Gastroesophageal sphincter (tissue), 4 donors: Measurements from ENCODE around the gene SLC4A8. TPM values are rescaled to one million over a fixed set of nuclear protein-coding genes. Genes with fewer than 3 reads are reported as not detected.

ENCODE experiments used
- ATAC-seq: fragments of 150-250 bp; one replicate; pipeline ENCODE4 v1.9.1; 2016; ENCODE audit warnings: mild to moderate bottlenecking, moderate library complexity
- H3K27ac ChIP-seq, 4 donors: fragments of 200-600 bp; sonication (generic) in 3 of 4; 1 replicate in 3 of 4; 2 replicates in 1 of 4; pipeline ENCODE4 v1.5.1; 2016 to 2019
- H3K27me3 ChIP-seq: fragments of 200-600 bp; sonication (generic); one replicate; pipeline ENCODE4 v1.5.1; 2019
- H3K36me3 ChIP-seq, 2 donors: fragments of 200-600 bp; sonication (generic); one replicate each; pipeline ENCODE4 v1.5.1; 2019; ENCODE audit warnings: control low read depth in 1 of 2
- H3K4me1 ChIP-seq, 3 donors: fragments of 200-600 bp; sonication (generic); 1 replicate in 2 of 3; 2 replicates in 1 of 3; pipeline ENCODE4 v1.5.1; 2016 to 2019; ENCODE audit warnings: control low read depth in 2 of 3
- H3K4me3 ChIP-seq, 2 donors: fragments of 200-600 bp; sonication (generic); one replicate each; pipeline ENCODE4 v1.5.1; 2019; ENCODE audit warnings: mild to moderate bottlenecking in 1 of 2, moderate library complexity in 1 of 2
- H3K9me3 ChIP-seq, 3 donors: fragments of 200-600 bp; sonication (generic); one replicate each; pipeline ENCODE4 v1.5.1; 2017 to 2019; ENCODE audit warnings: control low read depth in 2 of 3
- CTCF ChIP-seq, 4 experiments: fragments of 200-600 bp in 2 of 4; fragments of 450-650 bp in 2 of 4; sonication (generic) in 1 of 4; IDR thresholded peaks; one replicate each; pipeline ENCODE4 v1.5.1; 2017 to 2019; ENCODE audit warnings: antibody characterized with exemption in 4 of 4, mild to moderate bottlenecking in 2 of 4, moderate library complexity in 2 of 4
- EP300 ChIP-seq: sonication (generic); formaldehyde crosslinking; IDR thresholded peaks from one replicate; pipeline ENCODE4 v1.6.1; 2017; ENCODE audit warnings: antibody characterized with exemption, mild to moderate bottlenecking
- POLR2A ChIP-seq, 2 donors: fragments of 450-650 bp; IDR thresholded peaks; one replicate each; pipeline ENCODE4 v1.6.1; 2017; ENCODE audit warnings: antibody characterized with exemption in 2 of 2, mild to moderate bottlenecking in 2 of 2, moderate library complexity in 1 of 2
- POLR2AphosphoS5 ChIP-seq: sonication (generic); formaldehyde crosslinking; IDR thresholded peaks from one replicate; pipeline ENCODE4 v1.6.1; 2017; ENCODE audit warnings: antibody characterized with exemption
- WGBS, 2 donors: methylation state at CpG; one replicate each; pipeline ENCODE4 v1.1.5; 2018; ENCODE audit warnings: low coverage in 1 of 2; 5-methylcytosine and 5-hydroxymethylcytosine counted together
- total RNA-seq, 4 donors: library from RNA; depleted of rRNA; stranded (reverse); fragments of >200 nt; gene quantifications; one replicate each; pipeline ENCODE4 v1.1.0, GENCODE V29; 2016

Gene SLC4A8
- total RNA-seq, 4 donors from 2014 or later: 0.27 to 5.3 (median 0.76) TPM

GRCh38 chr12:51419425-51420193 is 5.0 kb upstream of the SLC4A8 start:
- no peaks in the 10 kb centered on the region for H3K36me3 ChIP-seq
- WGBS, 2 donors: 40 to 48% methylated on average over 8 of the region's 11 CpGs

DNA sequence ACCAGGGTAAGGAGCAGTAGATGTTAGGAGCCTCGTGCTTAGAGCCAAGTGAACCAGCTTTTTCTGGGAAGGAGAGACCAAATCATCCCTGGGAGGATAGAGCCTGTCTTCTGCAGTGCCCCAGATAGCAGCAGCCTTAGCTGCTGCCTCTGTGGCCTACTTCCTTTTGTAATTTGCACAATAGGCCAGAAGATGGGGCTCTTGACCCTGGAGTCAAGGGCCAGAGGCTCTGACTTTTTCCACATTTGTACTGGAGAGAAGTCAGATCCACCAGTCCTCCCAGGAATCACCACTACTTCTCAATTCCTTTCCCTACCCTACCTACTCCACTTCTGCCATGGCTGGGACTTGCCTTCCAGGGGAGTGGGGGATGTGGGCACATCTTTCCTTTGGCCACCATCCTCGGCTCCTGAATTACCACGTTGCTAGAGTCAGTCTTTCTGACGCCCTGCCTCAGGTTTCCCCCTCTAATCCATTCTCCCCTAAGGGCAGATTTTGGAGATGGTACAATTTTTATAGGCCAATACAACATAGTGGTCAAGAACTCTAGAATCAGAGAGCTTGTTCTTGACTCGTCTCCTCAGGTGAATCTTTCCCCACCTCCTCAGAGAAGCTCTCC is 3.3 kb upstream of the SLC4A8 start:
- Histone ChIP-seq H3K27ac (no peak overlapping the region), H3K4me3 (no peak overlapping the region), H3K27me3 (peaks cover 36% of the 10 kb centered on the region), H3K36me3 (no peaks in the 10 kb centered on the region), H3K9me3 (no peaks in the 10 kb centered on the region), H3K4me1 (peaks cover 0 to 13% (median 6%) of the 10 kb centered on the region in 3 donors)
- TF ChIP-seq POLR2A (IDR thresholded peaks at IDR 0.05): no peak
- TF ChIP-seq CTCF (IDR thresholded peaks at IDR 0.05): peak in 3 of 4 experiments; percentile 22 to 48 (median 36)
- WGBS, 2 donors: 68 to 73% methylated on average over 2 to 5 of the region's 5 CpGs
- ATAC-seq: no peak

More at GRCh38 chr12:51419425-51420193, 5.0 kb upstream of the SLC4A8 start:
- H3K4me1 ChIP-seq: peaks cover 0 to 7% (median under 1%) of the 10 kb centered on the region in 3 donors
- peaks cover 39% of the 10 kb centered on the region for H3K27me3 ChIP-seq
- no peak overlapping the region for H3K4me3 ChIP-seq
- no peak for ATAC-seq
- H3K27ac ChIP-seq: no peak overlapping the region
- no peaks in the 10 kb centered on the region for H3K9me3 ChIP-seq
- TF ChIP-seq POLR2AphosphoS5 (no peak), EP300 (no peak), POLR2A (IDR thresholded peaks at IDR 0.05) (no peak), CTCF (IDR thresholded peaks at IDR 0.05) (no peak)

DNA sequence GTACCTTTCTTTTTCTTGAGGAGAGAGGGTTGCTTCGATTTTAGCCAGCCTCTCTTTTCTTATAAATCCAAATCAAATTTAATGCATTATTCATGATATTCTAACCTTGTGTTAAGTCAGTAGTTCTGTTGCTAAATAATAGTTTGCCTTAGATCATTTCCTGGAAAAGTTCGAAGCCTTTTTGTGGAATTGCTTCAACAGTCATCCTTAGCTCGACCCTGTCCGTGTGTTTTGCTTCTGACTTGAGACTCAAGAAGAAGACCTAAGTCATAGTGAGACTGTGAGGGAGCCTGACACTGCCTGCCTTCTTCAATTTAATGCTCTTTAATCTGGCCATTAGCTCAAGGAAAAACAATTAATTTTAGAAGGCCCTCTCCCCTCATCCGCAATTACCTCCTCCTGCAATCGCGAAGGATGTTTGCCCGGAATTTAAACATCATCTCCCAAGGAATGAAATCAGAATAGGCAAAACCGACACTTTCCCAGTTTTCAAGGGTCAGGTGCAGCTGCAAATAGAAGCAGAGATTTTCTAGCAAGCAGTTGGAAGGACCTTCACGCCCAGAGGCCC is 453 bp upstream of the SLC4A8 start:
- H3K9me3 ChIP-seq: no peaks in the 10 kb centered on the region
- H3K27ac ChIP-seq: no peak overlapping the region
- H3K4me3 ChIP-seq: peak overlapping the region; percentile 48 to 68
- no peak for ATAC-seq
- 17 to 28% methylated on average over 5 to 10 of the region's 10 CpGs for WGBS, 2 donors
- H3K36me3 ChIP-seq: no peaks in the 10 kb centered on the region
- peaks cover 0 to 13% (median 6%) of the 10 kb centered on the region in 3 donors for H3K4me1 ChIP-seq
- peaks cover 28% of the 10 kb centered on the region for H3K27me3 ChIP-seq
- TF ChIP-seq POLR2A (IDR thresholded peaks at IDR 0.05): no peak
- TF ChIP-seq POLR2AphosphoS5: no peak
- no peak for TF ChIP-seq CTCF (IDR thresholded peaks at IDR 0.05)
- TF ChIP-seq EP300: no peak

GRCh38 chr12:51428256-51428655 is 3.6 kb downstream of the SLC4A8 start:
- WGBS, 2 donors: 87 to 98% methylated on average over 4 of the region's 4 CpGs
- H3K36me3 ChIP-seq: no peaks in the 10 kb centered on the region
- H3K27ac ChIP-seq: no peak overlapping the region
- TF ChIP-seq POLR2A (IDR thresholded peaks at IDR 0.05) (no peak), POLR2AphosphoS5 (no peak), EP300 (no peak), CTCF (IDR thresholded peaks at IDR 0.05) (no peak)
- H3K4me3 ChIP-seq: no peak overlapping the region
- no peaks in the 10 kb centered on the region for H3K27me3 ChIP-seq
- peaks cover 0 to 13% (median 6%) of the 10 kb centered on the region in 3 donors for H3K4me1 ChIP-seq
- ATAC-seq: no peak
- H3K9me3 ChIP-seq: no peaks in the 10 kb centered on the region
